Measurements from ENCODE around the gene SACS.

DNA sequence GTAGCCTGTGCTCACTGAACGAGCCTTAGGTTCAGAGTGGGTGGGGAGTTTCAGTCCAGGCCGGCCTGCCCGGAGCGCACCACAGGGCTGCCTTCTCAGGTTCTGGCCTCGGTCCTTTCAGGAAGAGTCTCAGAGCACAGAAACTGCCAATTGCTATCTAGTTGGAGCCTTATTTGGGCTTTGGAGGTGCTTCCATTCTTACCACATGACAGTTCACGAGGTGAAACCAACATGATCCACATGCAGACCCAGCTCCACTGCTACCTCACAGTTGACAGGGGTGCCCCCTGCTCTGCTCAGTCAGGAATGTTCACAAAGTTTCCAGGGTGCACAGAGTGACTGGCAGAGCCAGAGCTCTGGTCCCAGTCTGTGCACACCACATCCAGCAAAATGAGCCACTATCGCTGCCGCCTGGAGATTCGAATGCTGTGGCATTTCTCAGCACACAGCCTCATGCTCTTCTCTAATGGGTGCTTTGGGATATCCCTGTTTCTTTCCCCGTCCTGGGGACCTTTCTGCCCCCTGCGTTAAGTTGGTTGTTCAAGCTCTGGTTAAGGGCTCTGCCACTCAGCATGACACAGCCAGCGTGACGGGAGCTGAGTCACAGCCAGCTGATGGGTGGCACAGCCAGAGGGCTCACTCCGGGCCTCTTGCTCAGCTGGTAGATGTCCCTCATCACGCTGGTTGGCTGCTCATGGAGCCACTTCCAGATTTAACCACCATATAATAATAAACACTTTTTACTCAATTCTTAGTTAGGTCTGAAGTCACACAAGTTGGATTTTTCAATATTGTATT is 7.5 kb upstream of the SACS start:
- TF ChIP-seq, protein P1, sequence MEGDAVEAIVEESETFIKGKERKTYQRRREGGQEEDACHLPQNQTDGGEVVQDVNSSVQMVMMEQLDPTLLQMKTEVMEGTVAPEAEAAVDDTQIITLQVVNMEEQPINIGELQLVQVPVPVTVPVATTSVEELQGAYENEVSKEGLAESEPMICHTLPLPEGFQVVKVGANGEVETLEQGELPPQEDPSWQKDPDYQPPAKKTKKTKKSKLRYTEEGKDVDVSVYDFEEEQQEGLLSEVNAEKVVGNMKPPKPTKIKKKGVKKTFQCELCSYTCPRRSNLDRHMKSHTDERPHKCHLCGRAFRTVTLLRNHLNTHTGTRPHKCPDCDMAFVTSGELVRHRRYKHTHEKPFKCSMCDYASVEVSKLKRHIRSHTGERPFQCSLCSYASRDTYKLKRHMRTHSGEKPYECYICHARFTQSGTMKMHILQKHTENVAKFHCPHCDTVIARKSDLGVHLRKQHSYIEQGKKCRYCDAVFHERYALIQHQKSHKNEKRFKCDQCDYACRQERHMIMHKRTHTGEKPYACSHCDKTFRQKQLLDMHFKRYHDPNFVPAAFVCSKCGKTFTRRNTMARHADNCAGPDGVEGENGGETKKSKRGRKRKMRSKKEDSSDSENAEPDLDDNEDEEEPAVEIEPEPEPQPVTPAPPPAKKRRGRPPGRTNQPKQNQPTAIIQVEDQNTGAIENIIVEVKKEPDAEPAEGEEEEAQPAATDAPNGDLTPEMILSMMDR (IDR thresholded peaks at IDR 0.05) = no peak
- TF ChIP-seq ZFX (IDR thresholded peaks at IDR 0.05; ENCODE audit: borderline replicate concordance) = no peak

All from 22Rv1 (cell line).